IPS-15b (cell line): ENCODE measurements around the gene SAT2.
A peak's percentile ranks its signal among the peaks of the same experiment; 100 is the strongest.
"Not testable (repeated sequence)": the region's sequence is repeated elsewhere in the genome, so short reads cannot be mapped to it uniquely, and the experiment has no call there.

ENCODE experiments used
- H3K27me3 ChIP-seq: one replicate; pipeline ENCODE4 v1.6.1; 2013; ENCODE audit warnings: low read length; ENCODE audit not compliant: control insufficient read depth, insufficient read depth
- H3K36me3 ChIP-seq: one replicate; pipeline ENCODE4 v1.6.1; 2013; ENCODE audit warnings: low read length; ENCODE audit not compliant: control insufficient read depth, insufficient read depth
- H3K4me1 ChIP-seq: one replicate; pipeline ENCODE4 v1.6.1; 2013; ENCODE audit warnings: mild to moderate bottlenecking, low read length; ENCODE audit not compliant: control insufficient read depth, insufficient read depth
- H3K4me3 ChIP-seq: one replicate; pipeline ENCODE4 v1.5.1; 2013; ENCODE audit warnings: low read depth, low read length
- H3K9ac ChIP-seq: one replicate; pipeline ENCODE4 v1.6.1; 2013; ENCODE audit warnings: low read depth, mild to moderate bottlenecking, low read length
- H3K9me3 ChIP-seq: one replicate; pipeline ENCODE4 v1.6.1; 2013; ENCODE audit warnings: mild to moderate bottlenecking, low read length; ENCODE audit not compliant: control insufficient read depth, insufficient read depth

Gene SAT2

DNA sequence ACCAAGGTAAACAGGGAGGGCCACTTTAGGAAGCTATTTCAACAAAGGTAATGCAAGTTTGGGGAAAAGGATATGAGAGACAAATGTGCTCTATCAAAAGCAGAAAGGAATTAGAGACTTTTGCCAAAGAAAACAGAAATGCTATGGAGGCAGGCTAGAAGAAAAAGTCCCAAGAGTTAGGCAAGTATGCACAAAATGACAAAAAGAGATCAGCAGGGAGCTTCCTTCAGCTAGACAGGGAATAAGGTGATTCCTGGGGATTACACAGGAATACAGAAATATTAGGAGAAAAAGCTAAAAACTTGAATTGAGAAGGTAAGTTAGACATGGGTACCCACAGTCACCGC is 15.4 kb downstream of the SAT2 start:
- H3K4me3 ChIP-seq, result no peak overlapping the region
- H3K27me3 ChIP-seq, result no peaks in the 10 kb centered on the region
- H3K4me1 ChIP-seq, result peaks cover 4% of the 10 kb centered on the region
- H3K9me3 ChIP-seq, result no peaks in the 10 kb centered on the region
- peak overlapping the region; percentile 49 for H3K9ac ChIP-seq
- H3K36me3 ChIP-seq, result peaks cover 5% of the 10 kb centered on the region

DNA sequence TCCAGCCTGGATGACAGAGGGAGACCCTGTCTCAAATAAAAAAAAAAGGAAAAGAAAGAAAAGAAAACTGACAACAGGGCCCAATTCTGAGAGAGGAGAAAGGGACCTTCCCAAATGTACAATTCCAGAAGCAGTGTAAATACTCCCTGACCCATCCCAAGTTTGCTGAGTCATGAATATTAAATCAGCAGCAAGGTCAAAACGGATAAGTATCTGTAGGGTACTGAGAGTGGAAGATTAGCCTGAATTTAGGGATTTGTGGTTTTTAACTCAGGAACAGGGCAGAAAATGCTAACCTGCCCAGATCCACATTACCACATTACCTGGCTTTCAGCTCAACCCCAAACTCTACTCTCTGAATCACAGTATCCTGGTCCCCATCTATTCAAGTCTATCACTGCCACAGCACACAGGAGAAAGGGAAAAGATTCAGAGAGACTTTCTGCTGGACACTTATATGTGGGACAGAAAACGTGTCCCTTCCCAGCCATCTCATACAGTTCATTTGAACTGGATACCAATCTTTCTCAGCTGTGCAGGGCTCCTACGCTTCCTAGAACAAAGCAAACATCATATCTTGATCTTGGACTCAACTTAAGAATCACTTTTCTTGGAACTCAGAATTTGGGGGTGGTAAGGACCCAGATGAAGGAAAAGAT is 15.9 kb downstream of the SAT2 start:
- peaks cover 4% of the 10 kb centered on the region for H3K4me1 ChIP-seq
- peaks cover 5% of the 10 kb centered on the region for H3K36me3 ChIP-seq
- no peaks in the 10 kb centered on the region for H3K9me3 ChIP-seq
- H3K9ac ChIP-seq, result peak overlapping the region; percentile 49
- no peak overlapping the region for H3K4me3 ChIP-seq
- H3K27me3 ChIP-seq, result no peaks in the 10 kb centered on the region

- peaks cover 4% of the 10 kb centered on the region for H3K4me1 ChIP-seq
- no peak overlapping the region for H3K4me3 ChIP-seq
- H3K27me3 ChIP-seq, result no peaks in the 10 kb centered on the region
- no peak overlapping the region for H3K9ac ChIP-seq
- H3K36me3 ChIP-seq, result peaks cover 7% of the 10 kb centered on the region
- H3K9me3 ChIP-seq, result no peaks in the 10 kb centered on the region
Observed at GRCh38 chr17:7610641-7611040, 17.0 kb downstream of the SAT2 start.

DNA sequence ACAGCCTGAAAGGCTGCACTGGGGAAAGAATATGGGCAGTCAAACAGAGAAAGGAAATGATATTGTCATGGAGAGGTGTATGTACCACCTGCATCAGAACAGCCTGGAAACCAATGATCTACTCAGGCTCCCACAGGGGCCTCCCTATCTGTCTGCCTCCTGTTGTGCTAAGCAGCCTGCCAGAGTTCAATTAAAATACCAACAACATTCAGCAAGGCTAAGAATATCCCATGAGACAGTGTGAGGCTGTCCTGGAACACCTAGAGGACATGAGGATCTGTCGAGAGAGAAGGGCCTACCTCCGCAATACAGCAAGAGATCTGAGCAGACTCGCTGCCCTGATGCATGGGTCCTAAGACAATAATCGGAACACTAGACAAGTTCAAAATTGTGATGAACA is 21.3 kb downstream of the SAT2 start:
- H3K4me3 ChIP-seq, result no peak overlapping the region
- no peaks in the 10 kb centered on the region for H3K4me1 ChIP-seq
- H3K27me3 ChIP-seq, result no peaks in the 10 kb centered on the region
- H3K9ac ChIP-seq, result no peak overlapping the region
- H3K36me3 ChIP-seq, result peaks cover 26% of the 10 kb centered on the region
- no peaks in the 10 kb centered on the region for H3K9me3 ChIP-seq

GRCh38 chr17:7597561-7597960 is 30.1 kb downstream of the SAT2 start:
- H3K4me1 ChIP-seq, H3K4me3 ChIP-seq, H3K27me3 ChIP-seq, H3K9ac ChIP-seq, H3K9me3 ChIP-seq: not testable (repeated sequence)
- peaks cover 36% of the 10 kb centered on the region for H3K36me3 ChIP-seq

- Histone ChIP-seq H3K27me3 (no peaks in the 10 kb centered on the region), H3K9ac (no peak overlapping the region)
Observed at GRCh38 chr17:7593296-7593695, 34.3 kb downstream of the SAT2 start.

GRCh38 chr17:7592422-7593021 is 35.1 kb downstream of the SAT2 start:
- no peaks in the 10 kb centered on the region for H3K9me3 ChIP-seq
- H3K4me3 ChIP-seq, result no peak overlapping the region
- H3K27me3 ChIP-seq, result no peaks in the 10 kb centered on the region
- no peak overlapping the region for H3K9ac ChIP-seq
- peaks cover 47% of the 10 kb centered on the region for H3K36me3 ChIP-seq
- H3K4me1 ChIP-seq, result peaks cover 8% of the 10 kb centered on the region

More at GRCh38 chr17:7593296-7593695, 34.3 kb downstream of the SAT2 start:
- H3K9me3 ChIP-seq, result no peaks in the 10 kb centered on the region
- H3K36me3 ChIP-seq, result peaks cover 42% of the 10 kb centered on the region
- H3K4me1 ChIP-seq, result peaks cover 5% of the 10 kb centered on the region
- no peak overlapping the region for H3K4me3 ChIP-seq

DNA sequence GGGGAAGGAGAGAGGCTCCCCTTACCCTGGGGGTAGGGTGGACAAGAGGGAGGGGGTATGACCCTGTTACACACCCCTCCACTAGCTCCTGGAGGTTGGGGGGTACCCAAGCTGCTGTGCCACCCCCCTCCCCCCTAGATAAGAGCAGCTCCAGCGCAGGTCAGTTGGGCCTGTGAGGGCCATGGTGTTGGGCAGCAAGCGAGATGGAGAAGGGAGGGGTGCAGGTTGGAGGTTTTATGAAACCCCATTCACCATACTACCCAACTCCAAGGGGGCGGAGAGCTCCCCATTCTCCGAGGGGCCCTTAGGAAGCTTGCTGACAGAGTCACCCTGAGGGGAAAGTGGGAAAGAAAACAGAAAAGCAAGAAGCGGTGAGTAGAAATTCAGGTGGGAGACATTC is 36.0 kb downstream of the SAT2 start:
- Histone ChIP-seq H3K4me1 (peaks cover 8% of the 10 kb centered on the region), H3K9me3 (no peaks in the 10 kb centered on the region), H3K9ac (no peak overlapping the region), H3K27me3 (no peaks in the 10 kb centered on the region), H3K4me3 (no peak overlapping the region), H3K36me3 (peaks cover 57% of the 10 kb centered on the region)

GRCh38 chr17:7590743-7591142 is 36.9 kb downstream of the SAT2 start:
- peaks cover 55% of the 10 kb centered on the region for H3K36me3 ChIP-seq
- H3K4me1 ChIP-seq, result peaks cover 8% of the 10 kb centered on the region
- H3K27me3 ChIP-seq, result no peaks in the 10 kb centered on the region
- peak overlapping the region; percentile 73 for H3K9ac ChIP-seq
- H3K9me3 ChIP-seq, result no peaks in the 10 kb centered on the region
- H3K4me3 ChIP-seq, result peak overlapping the region; percentile 35

GRCh38 chr17:7589891-7590691 is 37.5 kb downstream of the SAT2 start, which contains the start of gene SOX15:
SOX15 (minus strand) TSS chr17:7590094; CDS start chr17:7589676, 418 bp downstream.
- Histone ChIP-seq H3K4me3 (peak within 1 kb of the TSS; percentile 73), H3K4me1 (peaks cover 8% of the 10 kb centered on the region), H3K9me3 (no peaks in the 10 kb centered on the region), H3K36me3 (peaks cover 50% of the 10 kb centered on the region), H3K9ac (peak within 1 kb of the TSS; percentile 87), H3K27me3 (no peaks in the 10 kb centered on the region)

GRCh38 chr17:7589204-7589868 is 38.3 kb downstream of the SAT2 start:
- H3K9me3 ChIP-seq, result no peaks in the 10 kb centered on the region
- H3K27me3 ChIP-seq, result no peaks in the 10 kb centered on the region
- H3K4me3 ChIP-seq, result peak overlapping the region; percentile 73
- H3K36me3 ChIP-seq, result peaks cover 43% of the 10 kb centered on the region
- H3K9ac ChIP-seq, result peak overlapping the region; percentile 87
- H3K4me1 ChIP-seq, result peaks cover 10% of the 10 kb centered on the region
